K562 (cell line): Measurements from ENCODE around the gene CTF1. TPM values are rescaled to one million over a fixed set of nuclear protein-coding genes. Genes with fewer than 3 reads are reported as not detected.

ENCODE experiments used
- CCAR2 ChIP-seq: fragments of 200-400 bp; formaldehyde crosslinking; IDR thresholded peaks from 2 replicates; pipeline ENCODE4 v1.6.1; 2017; ENCODE audit warnings: mild to moderate bottlenecking, low read depth, low read length
- ETV6 ChIP-seq, 3 experiments: fragments of 150-350 bp in 1 of 3; sonication (generic) in 1 of 3; formaldehyde crosslinking in 1 of 3; IDR thresholded peaks; 2 replicates each; pipeline versions ENCODE4 v1.6.1 to v1.8.0; 2014 to 2022; ENCODE audit warnings: borderline replicate concordance in 2 of 3, low read depth in 2 of 3, antibody characterized with exemption in 1 of 3, low read length in 1 of 3, mild to moderate bottlenecking in 1 of 3, missing genetic modification reagents in 1 of 3
- LCOR ChIP-seq: sonication (generic); formaldehyde crosslinking; IDR thresholded peaks from 2 replicates; pipeline ENCODE4 v1.8.0; 2022; ENCODE audit warnings: mild to moderate bottlenecking, missing genetic modification reagents
- MGA ChIP-seq: fragments of 450-650 bp; IDR thresholded peaks from 2 replicates; pipeline ENCODE4 v1.6.1; 2016; ENCODE audit warnings: mild to moderate bottlenecking, moderate library complexity
- RAD21 ChIP-seq, 2 experiments: fragments of 250-450 bp in 1 of 2; fragments of 450-650 bp in 1 of 2; sonication (Bioruptor Pico) in 1 of 2; formaldehyde crosslinking in 1 of 2; IDR thresholded peaks in 1 of 2; conservative IDR thresholded peaks in 1 of 2; 2 replicates each; pipeline versions ENCODE4 v1.4.0 to v1.8.0; 2020 to 2022; ENCODE audit warnings: mild to moderate bottlenecking in 2 of 2, moderate library complexity in 1 of 2
- SIN3B ChIP-seq: fragments of 450-650 bp; IDR thresholded peaks from 2 replicates; pipeline ENCODE4 v1.6.1; 2017; ENCODE audit warnings: low read depth, mild to moderate bottlenecking, moderate library complexity
- ZBTB11 ChIP-seq, 3 experiments: fragments of 200-800 bp in 1 of 3; fragments of 250-450 bp in 1 of 3; fragments of 450-650 bp in 1 of 3; sonication (Bioruptor Pico) in 1 of 3; sonication (Bioruptor generic) in 1 of 3; formaldehyde crosslinking in 1 of 3; IDR thresholded peaks; 2 replicates each; pipeline versions ENCODE4 v1.6.1 to v1.8.0; 2016 to 2022; ENCODE audit warnings: mild to moderate bottlenecking in 2 of 3, missing genetic modification characterization in 2 of 3, missing compliant biosample characterization in 1 of 3, moderate library complexity in 1 of 3
- ZBTB7A ChIP-seq: IDR thresholded peaks from 2 replicates; pipeline ENCODE4 v1.6.1; 2011; ENCODE audit warnings: low read depth, mild to moderate bottlenecking, low read length, moderate library complexity, borderline replicate concordance; ENCODE audit not compliant: control insufficient read depth
- polyA plus RNA-seq, 8 experiments: library from polyadenylated mRNA; depleted of rRNA in 4 of 8; stranded (reverse) in 5 of 8; unstranded in 3 of 8; fragments of >200 nt; fragmentation: Nextera tagmentation in 2 of 8; fragmentation: Illumina TruSeq in 1 of 8; extraction: Ambion mirVana in 2 of 8; extraction: Trizol in 1 of 8; gene quantifications; 2 replicates each; pipeline versions ENCODE4 v1.2.1 to v1.2.3, GENCODE V29; 2011 to 2014; ENCODE audit warnings: inconsistent platforms in 1 of 8, missing spikeins in 1 of 8
- total RNA-seq, 7 experiments: library from RNA; depleted of rRNA in 6 of 7; stranded (reverse); fragments of >200 nt in 6 of 7; fragmentation: Illumina TruSeq in 2 of 7; extraction: Trizol in 2 of 7; gene quantifications; 2 replicates each; pipeline versions ENCODE4 v1.2.1 to v1.2.3, GENCODE V29; 2011 to 2021; ENCODE audit warnings: low replicate concordance in 1 of 7

CTF1 gene
- total and polyA plus RNA-seq, 9 of the 15 experiments (the other 6 are each of a cell fraction or from before 2014, with no cell fraction given) = 0.24 to 2.5 (median 0.44) TPM

- TF ChIP-seq ZBTB11 (CRISPR knock-in tag; IDR thresholded peaks at IDR 0.05) (peak in 1 of 3 experiments; percentile 76; a peak in 2 of 6 replicates), SIN3B (peak; percentile 27), LCOR (CRISPR knock-in tag) (peak; percentile 98), CCAR2 (no peak), ZBTB7A (peak; percentile 2; the same call in 1 of the 2 replicates), RAD21 (CRISPR knock-in tag; conservative IDR thresholded peaks at IDR 0.05 in 1 of 2, IDR thresholded peaks at IDR 0.05 in 1 of 2) (peak; percentile 37 to 52), MGA (peak; percentile 100), ETV6 (IDR thresholded peaks at IDR 0.05; ENCODE audit: borderline replicate concordance in 1 of 2, low read depth in 2 of 2, low read length in 1 of 2) (no peak), ETV6 (CRISPR knock-in tag; IDR thresholded peaks at IDR 0.05; ENCODE audit: borderline replicate concordance) (peak; percentile 95; the same call in 1 of the 2 replicates)
These were observed 2.5 kb upstream of the CTF1 start, which contains the start of gene BCL7C (continued) for GRCh38 chr16:30893744-30894539.
